ENCODE results near the gene DENND1B.

DENND1B gene

GRCh38 chr1:197686702-197687355 lies 88.5 kb downstream of the DENND1B start:
- in situ Hi-C loops (cut with MboI; ENCODE audit: low sequenced_read_pairs), result no loop called here

DNA sequence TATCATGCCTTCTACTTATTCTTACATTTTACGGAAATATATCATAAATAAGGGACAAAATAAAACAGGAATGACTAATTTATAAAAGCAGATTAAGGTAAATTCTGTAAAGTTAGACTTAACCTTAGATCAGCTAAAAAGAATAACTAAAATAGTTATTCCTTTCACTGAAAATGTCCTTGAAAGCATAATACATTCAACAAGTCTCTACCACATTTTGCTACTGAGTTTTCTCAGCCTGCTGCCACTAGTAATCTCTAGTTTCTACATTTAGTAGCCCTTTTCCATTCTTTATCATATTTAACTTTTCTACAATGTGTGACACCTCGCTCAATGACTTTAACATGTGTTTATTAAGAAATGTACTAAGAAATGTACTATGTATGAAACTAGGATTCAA lies 89.0 kb downstream of the DENND1B start:
- in situ Hi-C loops (cut with MboI; ENCODE audit: low sequenced_read_pairs), result no loop called here

GRCh38 chr1:197685785-197686184 lies 89.5 kb downstream of the DENND1B start:
- in situ Hi-C loops (cut with MboI; ENCODE audit: low sequenced_read_pairs), result no loop called here

DNA sequence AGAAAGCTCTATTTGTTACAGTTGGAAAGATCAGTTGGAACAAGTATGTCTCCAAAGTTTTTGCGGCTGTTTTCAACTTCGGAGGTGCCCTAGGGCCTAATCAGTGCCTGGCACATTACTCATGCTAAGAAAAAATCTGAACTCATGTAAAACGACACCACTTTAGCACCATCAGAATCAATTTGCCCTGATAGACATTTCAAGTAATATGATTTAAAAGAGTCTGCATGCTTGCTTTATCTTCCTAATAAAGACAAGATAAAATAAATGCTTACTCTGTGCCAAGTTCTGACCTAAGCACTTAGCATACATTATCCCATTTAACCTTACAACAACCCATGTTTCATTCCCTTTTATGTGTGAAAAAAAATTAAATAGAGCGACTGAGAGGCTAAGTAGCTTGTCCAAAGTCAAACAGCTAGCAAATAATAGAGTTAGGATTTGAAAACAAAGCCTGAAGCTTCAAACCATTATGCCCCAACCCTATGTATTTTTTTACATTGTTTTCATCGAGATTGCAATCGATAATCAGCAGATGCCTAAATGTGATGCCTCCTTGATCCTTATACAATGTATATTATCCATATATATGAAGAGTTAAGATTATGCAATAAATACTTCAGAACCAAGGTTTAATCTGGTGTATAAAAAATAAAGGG lies 91.3 kb downstream of the DENND1B start:
- in situ Hi-C loops (cut with MboI; ENCODE audit: low sequenced_read_pairs), result no loop called here

DNA sequence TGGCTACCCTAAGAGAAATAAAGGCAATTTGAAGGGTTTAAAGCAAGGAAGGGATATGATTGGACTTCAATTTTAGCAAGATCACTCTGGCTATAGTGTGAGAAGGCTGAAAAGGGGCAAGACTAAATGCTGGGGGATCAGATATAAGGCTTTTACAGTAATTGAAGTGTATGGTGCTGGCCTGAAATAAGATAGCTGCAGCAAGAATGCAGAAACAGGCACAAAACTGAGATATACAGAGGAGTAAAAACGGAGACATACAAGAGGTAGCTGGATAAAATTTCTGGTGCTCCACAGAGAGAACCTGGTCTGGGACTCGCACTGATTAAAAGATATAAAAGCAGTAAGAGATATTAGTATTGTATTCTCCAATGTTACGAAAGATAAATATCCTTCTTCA lies 92.0 kb downstream of the DENND1B start:
- in situ Hi-C loops (cut with MboI; ENCODE audit: low sequenced_read_pairs), result no loop called here

DNA sequence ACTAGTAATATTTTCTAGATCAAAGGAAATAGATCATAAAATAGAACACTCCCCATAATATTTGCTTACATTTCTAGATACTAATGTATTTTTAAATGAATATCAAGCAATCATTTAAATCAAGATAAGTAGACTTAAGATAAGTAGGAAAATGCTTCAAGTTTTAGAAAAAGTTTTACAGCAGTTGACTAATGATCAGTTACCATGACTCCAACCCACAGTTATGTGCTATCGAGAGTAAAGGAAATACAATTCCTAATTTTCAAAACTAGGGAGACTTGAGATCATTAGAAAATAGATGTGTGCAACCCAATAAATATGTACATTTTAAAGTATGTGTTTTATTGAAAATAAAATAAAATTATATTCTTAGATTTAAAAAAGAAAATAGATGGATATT lies 95.0 kb downstream of the DENND1B start:
- in situ Hi-C loops (cut with MboI; ENCODE audit: low sequenced_read_pairs), result no loop called here

DNA sequence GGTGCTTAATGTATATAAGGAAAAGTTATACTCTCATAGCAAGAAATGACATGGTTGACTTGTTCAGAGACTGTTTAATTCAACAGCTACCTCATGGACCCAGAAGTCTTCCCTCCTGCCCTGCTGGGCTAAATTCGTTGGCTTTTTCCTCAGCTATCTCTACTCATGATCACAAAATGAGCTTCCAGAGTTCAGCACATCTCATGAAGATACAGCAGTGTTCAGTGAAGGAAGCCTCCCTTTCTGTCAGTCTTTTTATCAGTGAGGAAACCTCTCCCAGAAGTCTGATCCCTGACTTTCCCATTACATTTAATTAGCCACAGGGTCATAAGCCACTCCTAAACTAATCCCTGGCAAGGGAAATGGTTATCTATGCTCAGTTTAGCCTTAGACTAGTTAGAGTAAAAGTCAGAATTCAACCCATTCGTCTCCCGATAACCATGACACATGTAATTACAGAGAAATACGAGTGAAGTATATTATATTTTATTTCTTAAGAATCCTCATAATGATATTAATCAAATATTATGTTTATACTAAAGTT lies 97.5 kb downstream of the DENND1B start:
- in situ Hi-C loops (cut with MboI; ENCODE audit: low sequenced_read_pairs), result no loop called here

- in situ Hi-C loops (cut with MboI; ENCODE audit: low sequenced_read_pairs), result no loop called here
Observed at GRCh38 chr1:197677313-197677712, 98.0 kb downstream of the DENND1B start.

DNA sequence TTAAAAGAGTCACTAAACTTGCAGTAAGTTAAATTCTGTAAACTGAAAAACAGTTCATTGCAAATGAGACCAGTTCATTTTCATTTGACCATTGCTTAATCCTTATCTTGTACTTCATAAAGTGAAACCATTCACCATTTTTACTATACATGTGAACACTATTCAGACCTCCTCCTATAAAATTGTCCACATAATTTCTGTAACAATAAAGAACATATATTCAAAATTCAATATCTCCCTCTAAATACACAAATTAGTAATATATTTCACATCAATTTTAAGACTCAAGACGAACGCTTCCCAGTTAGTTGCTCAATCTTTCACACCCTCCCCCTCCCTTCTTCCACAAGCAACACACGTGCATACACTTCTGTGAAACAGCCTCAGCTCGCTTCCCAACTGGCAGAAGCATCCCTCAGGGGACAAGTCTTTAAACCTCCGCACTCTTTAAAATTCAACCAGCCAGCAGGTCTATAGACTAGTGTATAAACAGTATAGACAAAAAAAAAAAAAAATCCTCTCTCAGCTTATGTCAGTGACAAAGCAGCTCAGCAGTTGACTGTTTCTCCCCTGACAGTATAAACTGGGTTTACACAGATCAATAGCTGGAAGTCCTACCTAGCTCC lies 99.6 kb downstream of the DENND1B start:
- in situ Hi-C loops (cut with MboI; ENCODE audit: low sequenced_read_pairs), result no loop called here

- in situ Hi-C loops (cut with MboI; ENCODE audit: low sequenced_read_pairs), result no loop called here
Observed at GRCh38 chr1:197674286-197674685, 101.0 kb downstream of the DENND1B start.

GRCh38 chr1:197673292-197673691 lies 102.0 kb downstream of the DENND1B start:
- in situ Hi-C loops (cut with MboI; ENCODE audit: low sequenced_read_pairs), result no loop called here

DNA sequence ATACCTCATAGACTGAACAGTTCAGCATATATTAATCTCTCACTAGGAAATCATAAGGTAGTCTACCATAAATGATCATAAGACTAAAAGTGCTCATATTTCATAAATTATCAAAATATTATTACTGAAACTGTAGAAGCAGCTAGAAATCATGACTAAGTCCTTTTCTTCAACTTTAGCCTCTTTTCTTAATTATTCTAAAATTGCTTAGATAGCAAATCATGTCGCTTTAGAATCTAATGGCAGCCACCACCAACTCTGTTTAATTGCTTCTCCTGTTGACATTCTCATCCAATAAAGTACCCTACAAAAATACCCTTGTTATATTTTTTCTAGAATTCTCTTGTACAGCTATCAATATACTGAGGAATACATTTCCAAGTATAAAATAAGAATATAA lies 102.9 kb downstream of the DENND1B start:
- in situ Hi-C loops (cut with MboI; ENCODE audit: low sequenced_read_pairs), result no loop called here

- in situ Hi-C loops (cut with MboI; ENCODE audit: low sequenced_read_pairs), result no loop called here
Observed at GRCh38 chr1:197671920-197672319, 103.4 kb downstream of the DENND1B start.

DNA sequence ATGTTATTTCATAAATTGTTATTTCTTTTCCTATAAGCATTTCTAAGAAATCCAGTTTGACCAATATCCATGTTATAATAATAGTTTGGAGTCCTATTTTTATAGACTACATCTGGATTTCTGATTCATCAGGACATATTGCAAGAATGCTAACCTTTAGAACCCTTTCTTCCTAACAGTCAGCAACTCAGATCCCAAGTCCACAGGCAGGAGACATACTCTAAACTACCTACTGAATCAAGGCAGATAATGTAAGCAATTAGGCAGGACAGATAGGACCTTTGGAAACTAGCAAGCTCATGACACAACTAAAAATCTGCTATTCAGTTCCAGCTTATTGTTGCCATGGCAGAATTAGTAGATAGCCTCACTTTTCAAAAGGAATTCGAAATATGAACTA lies 104.1 kb downstream of the DENND1B start:
- in situ Hi-C loops (cut with MboI; ENCODE audit: low sequenced_read_pairs), result no loop called here

GRCh38 chr1:197666769-197667285 lies 108.5 kb downstream of the DENND1B start:
- in situ Hi-C loops (cut with MboI; ENCODE audit: low sequenced_read_pairs), result no loop called here

- in situ Hi-C loops (cut with MboI; ENCODE audit: low sequenced_read_pairs), result no loop called here
Observed at GRCh38 chr1:197664391-197664790, 110.9 kb downstream of the DENND1B start.

DNA sequence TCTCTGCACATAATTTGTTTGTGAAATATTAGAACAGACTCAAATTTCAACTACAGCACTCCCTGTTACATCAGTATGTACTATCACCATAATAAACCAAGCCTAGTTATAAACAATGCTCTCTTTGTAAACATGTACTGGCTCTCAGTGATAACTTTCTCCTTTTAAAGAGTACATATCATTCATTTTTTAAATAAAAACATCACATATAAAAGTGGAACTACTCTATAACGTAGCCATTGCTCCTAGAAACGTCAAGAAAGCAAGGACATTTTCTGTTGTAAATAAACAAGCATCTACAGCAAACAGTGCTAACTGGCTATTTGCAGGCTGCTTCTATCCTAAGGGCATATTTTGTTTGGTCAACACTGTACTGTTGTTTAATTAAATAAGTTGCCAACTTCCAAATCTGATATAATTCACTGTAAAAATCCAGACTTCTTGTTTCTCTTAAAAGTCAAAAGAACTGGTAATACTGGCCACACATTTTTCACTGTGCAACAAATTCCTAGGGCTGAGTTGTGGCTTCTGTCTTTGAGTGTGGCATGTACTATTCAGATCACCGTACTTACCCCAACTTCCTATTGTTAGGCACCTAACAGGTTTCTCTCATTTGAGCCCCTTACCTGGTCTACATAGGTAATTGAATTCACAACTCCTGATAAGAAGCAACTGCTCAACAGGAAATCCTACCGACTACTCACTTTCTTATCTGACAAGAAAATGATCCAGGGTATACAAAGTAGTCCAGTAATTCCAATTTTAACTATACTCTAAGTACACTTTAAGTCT lies 111.9 kb downstream of the DENND1B start:
- in situ Hi-C loops (cut with MboI; ENCODE audit: low sequenced_read_pairs), result no loop called here

DNA sequence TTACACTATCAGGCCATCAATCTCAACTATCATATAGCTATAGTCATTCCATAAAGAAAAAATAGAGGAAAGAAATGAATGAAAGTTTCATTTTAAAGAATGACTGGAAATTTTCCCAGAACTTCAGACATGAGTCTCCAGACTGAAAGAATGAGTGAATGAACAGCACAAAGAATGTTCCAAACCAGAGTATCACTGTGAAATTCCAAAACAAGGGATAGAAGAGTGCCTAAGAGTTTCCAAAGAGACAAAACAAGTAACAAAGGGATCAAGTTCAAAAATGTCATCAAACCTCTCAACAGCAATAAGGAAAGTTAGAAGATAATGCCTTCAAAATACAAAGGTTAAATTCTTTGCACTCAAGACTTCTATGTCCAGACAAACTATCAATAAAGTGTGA lies 114.9 kb downstream of the DENND1B start:
- in situ Hi-C loops (cut with MboI; ENCODE audit: low sequenced_read_pairs), result no loop called here

GRCh38 chr1:197659171-197659570 lies 116.1 kb downstream of the DENND1B start:
- in situ Hi-C loops (cut with MboI; ENCODE audit: low sequenced_read_pairs), result no loop called here

DNA sequence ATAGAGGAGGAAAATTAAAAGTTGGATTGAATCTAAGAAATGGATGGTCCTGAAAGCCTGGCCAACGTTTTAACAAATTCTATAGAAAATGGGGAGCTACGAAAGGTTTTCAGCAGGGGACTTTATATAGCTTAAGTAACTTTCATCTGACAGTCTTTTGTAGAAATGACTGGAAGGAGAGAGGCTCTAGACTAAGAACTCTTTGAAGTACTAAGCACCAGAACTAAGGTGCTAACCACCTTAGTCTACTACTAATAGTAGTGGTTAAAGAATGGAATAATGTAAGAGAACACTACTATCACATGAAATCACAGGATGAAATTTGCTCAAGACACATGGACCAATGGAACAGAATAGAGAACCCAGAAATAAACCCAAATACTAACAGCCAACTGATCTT lies 126.1 kb downstream of the DENND1B start:
- in situ Hi-C loops (cut with MboI; ENCODE audit: low sequenced_read_pairs), result no loop called here

DNA sequence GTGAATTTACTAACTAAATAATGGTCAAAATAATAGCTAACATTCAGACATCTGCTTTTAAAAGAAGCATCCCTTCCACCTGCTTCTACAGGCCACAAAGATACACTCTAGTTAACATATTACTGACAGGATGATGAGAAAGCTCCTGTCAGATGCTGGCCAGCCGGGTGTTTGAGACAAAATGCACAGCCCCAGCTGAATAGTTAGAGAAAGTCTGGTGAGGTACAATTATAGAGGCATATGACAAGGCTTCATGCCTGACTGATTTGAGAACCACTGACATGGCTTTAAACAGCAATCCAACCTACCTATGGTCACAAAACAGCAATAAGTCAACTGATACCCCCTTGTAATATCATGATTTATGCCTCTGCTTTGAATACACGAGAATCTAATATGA lies 137.0 kb downstream of the DENND1B start:
- in situ Hi-C loops (cut with MboI; ENCODE audit: low sequenced_read_pairs), result no loop called here

Measured in hTERT RPE-1 (cell line).